Neural crest cell (in vitro differentiated cells): ENCODE data around the gene GRIK1. TPM values are rescaled to one million over a fixed set of nuclear protein-coding genes. Genes with fewer than 3 reads are reported as not detected.

Experiments used
- DNase-seq: peaks from one replicate; pipeline ENCODE4 v3.0.0; 2021; ENCODE audit warnings: low read depth, mixed read lengths, low spot score
- H3K27ac Mint-ChIP-seq: one replicate; pipeline ENCODE4 v1.8.0; 2021; ENCODE audit warnings: mild to moderate bottlenecking, mixed read lengths; ENCODE audit not compliant: unreplicated experiment
- H3K27me3 Mint-ChIP-seq: 2 replicates; pipeline ENCODE4 v1.8.0; 2021; ENCODE audit warnings: low read depth, mild to moderate bottlenecking, mixed read lengths
- H3K36me3 Mint-ChIP-seq: 2 replicates; pipeline ENCODE4 v1.8.0; 2021; ENCODE audit warnings: low read depth, mild to moderate bottlenecking, mixed read lengths
- H3K4me1 Mint-ChIP-seq: 2 replicates; pipeline ENCODE4 v1.8.0; 2021; ENCODE audit warnings: mixed read lengths
- H3K4me3 Mint-ChIP-seq: one replicate; pipeline ENCODE4 v1.8.0; 2021; ENCODE audit warnings: mild to moderate bottlenecking, mixed read lengths
- H3K9me3 Mint-ChIP-seq: 2 replicates; pipeline ENCODE4 v1.8.0; 2021; ENCODE audit warnings: mixed read lengths
- CTCF ChIP-seq: fragments of 200-600 bp; sonication (generic); conservative IDR thresholded peaks from 2 replicates; pipeline ENCODE4 v1.5.0; 2021; ENCODE audit warnings: antibody characterized with exemption, mild to moderate bottlenecking
- long read RNA-seq: library from polyadenylated mRNA; unstranded; transcript quantifications from one replicate; pipeline ENCODE4 v2.0.0, GENCODE V29; 2020
- total RNA-seq: library from RNA; stranded (reverse); gene quantifications from 2 replicates; pipeline ENCODE4 v1.2.1, GENCODE V29; 2021

The GRIK1 gene
- 0.77 and 0.91 TPM in 2 replicates for total RNA-seq
- long read RNA-seq: 0 reads

GRCh38 chr21:29939924-29940275 lies at the start of gene GRIK1:
Gene GRIK1, minus strand, starts transcription at chr21:29939996.
- TF ChIP-seq CTCF: no peak
- peaks cover 89% of the 10 kb centered on the region for H3K27me3 Mint-ChIP-seq

GRCh38 chr21:29987762-29988161 lies 48.0 kb upstream of the GRIK1 start:
- peaks cover 10% of the 10 kb centered on the region for H3K4me1 Mint-ChIP-seq
- H3K27ac Mint-ChIP-seq: no peak overlapping the region
- peaks cover 4% of the 10 kb centered on the region for H3K27me3 Mint-ChIP-seq
- DNase-seq: no peak
- H3K4me3 Mint-ChIP-seq: no peak overlapping the region
- no peaks in the 10 kb centered on the region for H3K36me3 Mint-ChIP-seq
- peaks cover 8% of the 10 kb centered on the region for H3K9me3 Mint-ChIP-seq
- TF ChIP-seq CTCF: no peak

More at GRCh38 chr21:29939924-29940275, at the start of gene GRIK1:
- H3K4me3 Mint-ChIP-seq: peak within 1 kb of the TSS; percentile 85
- peak; percentile 29 for DNase-seq
- H3K4me1 Mint-ChIP-seq: peaks cover 8% of the 10 kb centered on the region
- no peak within 1 kb of the TSS for H3K27ac Mint-ChIP-seq
- no peaks in the 10 kb centered on the region for H3K36me3 Mint-ChIP-seq
- H3K9me3 Mint-ChIP-seq: no peaks in the 10 kb centered on the region

GRCh38 chr21:29985866-29986265 lies 46.1 kb upstream of the GRIK1 start:
- H3K36me3 Mint-ChIP-seq: no peaks in the 10 kb centered on the region
- no peak overlapping the region for H3K4me3 Mint-ChIP-seq
- peaks cover under 1% of the 10 kb centered on the region for H3K4me1 Mint-ChIP-seq
- H3K9me3 Mint-ChIP-seq: peaks cover 8% of the 10 kb centered on the region
- peaks cover 6% of the 10 kb centered on the region for H3K27me3 Mint-ChIP-seq
- DNase-seq: no peak
- no peak for TF ChIP-seq CTCF
- no peak overlapping the region for H3K27ac Mint-ChIP-seq

GRCh38 chr21:29979043-29979442 lies 39.2 kb upstream of the GRIK1 start:
- Mint-ChIP-seq H3K9me3 (no peaks in the 10 kb centered on the region), H3K36me3 (no peaks in the 10 kb centered on the region), H3K27me3 (peaks cover 6% of the 10 kb centered on the region), H3K27ac (no peak overlapping the region), H3K4me3 (no peak overlapping the region), H3K4me1 (no peaks in the 10 kb centered on the region)
- DNase-seq: no peak
- TF ChIP-seq CTCF: no peak

- H3K36me3 Mint-ChIP-seq: no peaks in the 10 kb centered on the region
- H3K27me3 Mint-ChIP-seq: no peaks in the 10 kb centered on the region
- H3K4me3 Mint-ChIP-seq: no peak overlapping the region
- no peaks in the 10 kb centered on the region for H3K9me3 Mint-ChIP-seq
- H3K4me1 Mint-ChIP-seq: no peaks in the 10 kb centered on the region
- no peak for TF ChIP-seq CTCF
- no peak overlapping the region for H3K27ac Mint-ChIP-seq
- DNase-seq: no peak
Measured at GRCh38 chr21:29975776-29976175, 36.0 kb upstream of the GRIK1 start.

GRCh38 chr21:29973258-29973657 lies 33.5 kb upstream of the GRIK1 start:
- TF ChIP-seq CTCF: no peak
- Mint-ChIP-seq H3K9me3 (no peaks in the 10 kb centered on the region), H3K27ac (no peak overlapping the region), H3K27me3 (no peaks in the 10 kb centered on the region), H3K4me3 (no peak overlapping the region), H3K4me1 (no peaks in the 10 kb centered on the region), H3K36me3 (no peaks in the 10 kb centered on the region)
- DNase-seq: no peak
